GM08714 (cell line): Measurements from ENCODE around the gene CALY.

Experiments used
- H3K4me3 ChIP-seq: fragments of 200-500 bp; sonication (Bioruptor generic); 2 replicates; pipeline ENCODE4 v1.5.1; 2014; ENCODE audit warnings: mild to moderate bottlenecking, low read length, inconsistent platforms
- ZNF274 ChIP-seq: IDR thresholded peaks from 2 replicates; pipeline ENCODE4 v1.6.1; 2012; ENCODE audit warnings: mild to moderate bottlenecking, low read depth, low read length

CALY gene

GRCh38 chr10:133276435-133277201 lies 60.1 kb downstream of the CALY start, which contains the start of gene ADAM8:
TSS of gene ADAM8 (minus strand) at chr10:133276868. CDS start at chr10:133276817, 51 bp downstream.
- no peak for TF ChIP-seq ZNF274

GRCh38 chr10:133276100-133276434 lies 60.6 kb downstream of the CALY start:
- H3K4me3 ChIP-seq: peak overlapping the region; percentile 72; the same call in 1 of the 2 replicates
- TF ChIP-seq ZNF274: no peak

More at GRCh38 chr10:133276435-133277201, 60.1 kb downstream of the CALY start, which contains the start of gene ADAM8:
- H3K4me3 ChIP-seq: peak within 1 kb of the TSS; percentile 72; the same call in 1 of the 2 replicates

DNA sequence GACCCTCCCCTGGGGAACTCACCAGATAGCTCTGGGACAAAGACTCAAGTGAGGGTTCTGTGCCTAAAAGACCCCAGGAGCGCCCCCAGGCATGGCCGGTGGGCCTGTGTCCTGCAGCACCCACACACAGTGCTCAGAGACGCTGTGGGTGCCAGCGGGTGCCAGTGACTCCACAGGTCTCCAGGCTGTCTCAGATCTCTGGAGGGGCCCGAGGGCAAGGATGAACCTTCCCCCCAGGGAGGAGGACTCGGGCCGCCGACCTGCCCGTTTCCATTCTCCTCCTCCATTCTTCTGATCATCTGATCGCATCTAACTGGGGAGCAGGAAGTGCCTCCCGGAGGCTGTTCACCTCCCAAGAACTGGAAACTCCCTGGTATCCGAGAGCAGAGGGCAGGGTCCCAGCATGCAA lies 61.0 kb downstream of the CALY start:
- peak overlapping the region; percentile 72; the same call in 1 of the 2 replicates for H3K4me3 ChIP-seq
- no peak for TF ChIP-seq ZNF274

DNA sequence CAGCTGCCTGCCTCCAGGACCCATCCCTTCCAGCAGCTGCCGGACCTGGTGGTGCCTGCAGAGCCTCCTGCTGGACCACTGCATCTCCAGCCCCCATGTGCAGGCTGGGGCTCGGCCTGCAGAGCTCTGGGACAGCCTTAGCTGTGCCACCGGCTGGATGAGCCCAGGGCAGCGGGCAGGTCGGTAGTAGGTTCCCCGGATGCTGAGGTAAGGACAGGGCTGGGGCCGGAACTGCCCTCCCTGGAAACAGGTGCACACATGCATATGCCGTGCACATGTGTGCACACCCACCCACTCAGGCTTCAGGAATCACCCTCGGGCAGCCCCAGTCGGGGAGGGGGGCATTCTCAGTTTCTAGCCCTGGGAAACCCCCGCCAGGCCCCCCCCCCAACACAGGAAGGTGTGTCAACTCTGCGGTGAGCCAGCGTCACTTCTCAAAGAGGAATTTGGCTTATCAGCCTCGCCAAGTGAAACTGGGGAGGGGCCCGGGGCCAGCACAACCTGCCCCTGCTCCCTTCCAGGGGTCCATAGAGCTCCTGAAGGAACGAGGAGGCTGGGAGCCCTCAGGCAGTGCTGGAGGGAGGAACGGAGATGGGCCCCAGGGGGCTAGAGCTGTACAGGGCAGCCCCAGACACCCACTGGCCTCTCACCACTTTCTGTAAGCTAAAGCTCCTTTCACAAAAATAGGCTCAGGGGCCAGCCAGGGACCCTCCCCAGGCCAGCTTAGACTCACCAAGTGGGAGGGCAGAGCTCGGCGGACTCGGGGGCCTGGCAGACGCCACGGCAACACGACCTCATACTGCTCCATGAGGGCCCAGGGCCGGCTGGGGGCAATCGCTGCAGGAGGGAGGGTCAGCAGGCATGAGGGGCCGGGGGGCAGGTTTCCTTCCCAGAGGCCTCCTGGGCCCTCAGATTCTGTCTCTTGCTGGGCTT lies 61.7 kb downstream of the CALY start:
- no peak for TF ChIP-seq ZNF274
- peak overlapping the region; percentile 72; the same call in 1 of the 2 replicates for H3K4me3 ChIP-seq
